Measurements from ENCODE around the gene LMBR1. TPM values are rescaled to one million over a fixed set of nuclear protein-coding genes. Genes with fewer than 3 reads are reported as not detected.
"Not testable (repeated sequence)": the region's sequence is repeated elsewhere in the genome, so short reads cannot be mapped to it uniquely, and the experiment has no call there.

The LMBR1 gene
- total and polyA plus RNA-seq, 2 of the 4 experiments (the other 2 are of a cell fraction), result 11.9 to 19.9 TPM

DNA sequence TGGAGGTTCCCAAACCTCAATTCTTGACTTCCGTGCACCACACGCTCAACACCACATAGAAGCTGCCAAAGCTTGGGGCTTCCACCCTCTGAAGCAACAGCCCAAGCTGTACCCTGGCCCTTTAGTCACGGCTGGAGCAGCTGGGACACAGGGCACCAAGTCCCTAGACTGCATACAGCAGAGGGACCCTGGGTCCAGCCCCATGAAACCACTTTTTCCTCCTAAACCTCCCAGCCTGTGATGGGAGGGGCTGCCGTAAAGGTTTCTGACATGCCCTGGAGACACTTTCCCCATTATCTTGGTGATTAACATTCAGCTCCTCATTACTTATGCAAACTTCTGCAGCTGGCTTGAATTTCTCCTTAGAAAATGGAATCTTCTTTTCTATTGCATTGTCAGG, 194.5 kb downstream of the LMBR1 start:
- POLR2A ChIA-PET (ENCODE audit: unreplicated experiment); H2AK5ac ChIP-seq (ENCODE audit: low read depth, low read length); H3K9me3 ChIP-seq (ENCODE audit: control insufficient read depth, insufficient read depth, low read length); H4K91ac ChIP-seq (ENCODE audit: insufficient read depth, low read depth, low read length); H3K4me2 ChIP-seq (ENCODE audit: low read depth, low read length); H3K27me3 ChIP-seq (ENCODE audit: control insufficient read depth, insufficient read depth, low read length); dilution Hi-C loops (cut with HindIII; ENCODE audit: low sequenced_read_pairs, unreplicated experiment); H3K23ac ChIP-seq (ENCODE audit: low read depth, low read length); H3K27ac ChIP-seq (ENCODE audit: insufficient read depth, low read length); H4K8ac ChIP-seq (ENCODE audit: low read depth in 2 of 2, low read length in 2 of 2); ATAC-seq (ENCODE audit: low read depth); in situ Hi-C loops (cut with MboI; ENCODE audit: low sequenced_read_pairs); BruUV-seq (replicated peaks); H2BK120ac ChIP-seq (ENCODE audit: low read depth, low read length); H3K9me1 ChIP-seq (ENCODE audit: insufficient read depth, low read length); H2BK5ac ChIP-seq (ENCODE audit: low read depth, low read length, poor library complexity, severe bottlenecking); H3K14ac ChIP-seq (replicated peaks; ENCODE audit: low read depth, low read length); H3K4ac ChIP-seq (ENCODE audit: low read depth, low read length); H3K36me3 ChIP-seq (ENCODE audit: control insufficient read depth, insufficient read depth, low read length); H2BK20ac ChIP-seq (ENCODE audit: low read depth, low read length); H3K18ac ChIP-seq (ENCODE audit: low read depth, low read length); H3K56ac ChIP-seq (ENCODE audit: extremely low read depth, insufficient read depth, low read length); H3K4me1 ChIP-seq (ENCODE audit: control insufficient read depth, insufficient read depth, low read length); H4K20me1 ChIP-seq (ENCODE audit: insufficient read depth, low read length); H2AK9ac ChIP-seq (replicated peaks; ENCODE audit: low read depth, low read length, poor library complexity); H3K9ac ChIP-seq (ENCODE audit: low read depth, low read length); H3K4me3 ChIP-seq (ENCODE audit: insufficient read depth, low read depth, low read length); H4K5ac ChIP-seq (ENCODE audit: low read depth, low read length); CTCF ChIA-PET; H3K79me1 ChIP-seq (ENCODE audit: low read depth in 1 of 2, low read length in 2 of 2); DNase-seq; intact Hi-C loops (cut with micrococcal nuclease); H2BK15ac ChIP-seq (ENCODE audit: low read depth, low read length); H2AFZ ChIP-seq (replicated peaks; ENCODE audit: low read length, poor library complexity): not testable (repeated sequence)
- WGBS, 2 experiments (ENCODE audit: extremely low coverage in 2 of 2, insufficient read length in 1 of 2), result no CpG with 5 or more reads among the region's 4 CpGs

DNA sequence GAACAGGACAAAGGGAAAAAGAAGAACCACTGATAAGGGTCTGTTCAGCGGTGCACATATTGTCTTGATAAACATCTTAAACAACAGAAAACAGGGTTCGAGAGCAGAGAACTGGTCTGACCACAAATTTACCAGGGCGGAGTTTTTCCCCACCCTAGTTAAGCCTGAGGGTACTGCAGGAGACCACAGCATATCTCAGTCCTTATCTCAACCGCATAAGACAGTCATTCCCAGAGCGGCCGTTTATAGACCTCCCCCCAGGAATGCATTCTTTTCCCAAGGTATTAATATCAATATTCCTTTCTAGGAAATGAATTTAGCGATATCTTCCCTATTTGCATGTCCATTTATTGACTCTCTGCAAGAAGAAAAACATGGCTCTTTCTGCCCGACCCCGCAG, 195.7 kb downstream of the LMBR1 start:
- H4K8ac ChIP-seq (ENCODE audit: low read depth in 2 of 2, low read length in 2 of 2); H2BK120ac ChIP-seq (ENCODE audit: low read depth, low read length); H3K4me1 ChIP-seq (ENCODE audit: control insufficient read depth, insufficient read depth, low read length); H2BK15ac ChIP-seq (ENCODE audit: low read depth, low read length); H3K36me3 ChIP-seq (ENCODE audit: control insufficient read depth, insufficient read depth, low read length); CTCF ChIA-PET; H3K79me1 ChIP-seq (ENCODE audit: low read depth in 1 of 2, low read length in 2 of 2); H3K9me3 ChIP-seq (ENCODE audit: control insufficient read depth, insufficient read depth, low read length); in situ Hi-C loops (cut with MboI; ENCODE audit: low sequenced_read_pairs); H3K27me3 ChIP-seq (ENCODE audit: control insufficient read depth, insufficient read depth, low read length); H3K9ac ChIP-seq (ENCODE audit: low read depth, low read length); H3K23ac ChIP-seq (ENCODE audit: low read depth, low read length); H4K5ac ChIP-seq (ENCODE audit: low read depth, low read length); H4K91ac ChIP-seq (ENCODE audit: insufficient read depth, low read depth, low read length); H3K18ac ChIP-seq (ENCODE audit: low read depth, low read length); H4K20me1 ChIP-seq (ENCODE audit: insufficient read depth, low read length); BruUV-seq (replicated peaks); H2AK5ac ChIP-seq (ENCODE audit: low read depth, low read length); H3K9me1 ChIP-seq (ENCODE audit: insufficient read depth, low read length); POLR2A ChIA-PET (ENCODE audit: unreplicated experiment); H3K27ac ChIP-seq (ENCODE audit: insufficient read depth, low read length); H2BK5ac ChIP-seq (ENCODE audit: low read depth, low read length, poor library complexity, severe bottlenecking); ATAC-seq (ENCODE audit: low read depth); H3K56ac ChIP-seq (ENCODE audit: extremely low read depth, insufficient read depth, low read length); H3K14ac ChIP-seq (replicated peaks; ENCODE audit: low read depth, low read length); DNase-seq; H2AK9ac ChIP-seq (replicated peaks; ENCODE audit: low read depth, low read length, poor library complexity); H2AFZ ChIP-seq (replicated peaks; ENCODE audit: low read length, poor library complexity); H3K4ac ChIP-seq (ENCODE audit: low read depth, low read length); dilution Hi-C loops (cut with HindIII; ENCODE audit: low sequenced_read_pairs, unreplicated experiment); H2BK20ac ChIP-seq (ENCODE audit: low read depth, low read length); intact Hi-C loops (cut with micrococcal nuclease); H3K4me3 ChIP-seq (ENCODE audit: insufficient read depth, low read depth, low read length); H3K4me2 ChIP-seq (ENCODE audit: low read depth, low read length): not testable (repeated sequence)
- WGBS, 2 experiments (ENCODE audit: extremely low coverage in 2 of 2, insufficient read length in 1 of 2), result 100% methylated on average over 1 of the region's 9 CpGs; no CpG with 5 or more reads in 1 of the 2 experiments

Measured in IMR-90 (cell line).